Measurements from ENCODE around the gene JOSD1.

Gene JOSD1

GRCh38 chr22:38710866-38711265, 10.1 kb upstream of the JOSD1 start:
- no peak for DNase-seq

- DNase-seq: no peak
Measured at GRCh38 chr22:38710351-38710750, 9.6 kb upstream of the JOSD1 start.

- DNase-seq: no peak
Measured at GRCh38 chr22:38709306-38709705, 8.6 kb upstream of the JOSD1 start.

- no peak for DNase-seq
Measured at GRCh38 chr22:38707984-38708383, 7.2 kb upstream of the JOSD1 start.

GRCh38 chr22:38707346-38707745, 6.6 kb upstream of the JOSD1 start:
- no peak for DNase-seq

- no peak for DNase-seq
Measured at GRCh38 chr22:38706901-38707195, 6.1 kb upstream of the JOSD1 start.

GRCh38 chr22:38706101-38706900, 5.6 kb upstream of the JOSD1 start:
- no peak for DNase-seq

- peak; percentile 100 for DNase-seq
Measured at GRCh38 chr22:38705235-38706100, 4.7 kb upstream of the JOSD1 start, which contains the start of gene GTPBP1. Gene GTPBP1 (plus strand): TSS chr22:38705944. CDS start chr22:38705956, 12 bp downstream.

GRCh38 chr22:38704654-38705234, 4.0 kb upstream of the JOSD1 start:
- DNase-seq: no peak

- no peak for DNase-seq
Measured at GRCh38 chr22:38700270-38700788, 414 bp downstream of the JOSD1 start.

GRCh38 chr22:38699784-38700183, 959 bp downstream of the JOSD1 start:
- no peak for DNase-seq

GRCh38 chr22:38699143-38699542, 1.6 kb downstream of the JOSD1 start:
- no peak for DNase-seq

- DNase-seq: no peak
Measured at GRCh38 chr22:38698407-38699094, 2.2 kb downstream of the JOSD1 start.

GRCh38 chr22:38697425-38698089, 3.2 kb downstream of the JOSD1 start:
- DNase-seq: no peak

- DNase-seq: peak; percentile 46
Measured at GRCh38 chr22:38696606-38697424, 3.9 kb downstream of the JOSD1 start.

GRCh38 chr22:38694940-38695339, 5.8 kb downstream of the JOSD1 start:
- no peak for DNase-seq

GRCh38 chr22:38694049-38694448, 6.7 kb downstream of the JOSD1 start:
- no peak for DNase-seq

GRCh38 chr22:38689651-38690050, 11.1 kb downstream of the JOSD1 start:
- DNase-seq: no peak

- DNase-seq: no peak
Measured at GRCh38 chr22:38685761-38686160, 15.0 kb downstream of the JOSD1 start.

GRCh38 chr22:38684895-38685294, 15.8 kb downstream of the JOSD1 start:
- DNase-seq: no peak

GRCh38 chr22:38681582-38682335, 19.0 kb downstream of the JOSD1 start, which contains the start of gene TOMM22:
Gene TOMM22 (plus strand): TSS chr22:38681957. CDS start chr22:38681979, 22 bp downstream.
- peak; percentile 86 for DNase-seq

All from CD4-positive, alpha-beta T cell treated with Interleukin-15 for 1 hour (primary cell).